Measurements from ENCODE around the gene PRKAA2. TPM values are rescaled to one million over a fixed set of nuclear protein-coding genes. Genes with fewer than 3 reads are reported as not detected.

PRKAA2 gene
- total RNA-seq, 4 donors from 2014 or later = 1.1 to 4.3 (median 1.3) TPM

DNA sequence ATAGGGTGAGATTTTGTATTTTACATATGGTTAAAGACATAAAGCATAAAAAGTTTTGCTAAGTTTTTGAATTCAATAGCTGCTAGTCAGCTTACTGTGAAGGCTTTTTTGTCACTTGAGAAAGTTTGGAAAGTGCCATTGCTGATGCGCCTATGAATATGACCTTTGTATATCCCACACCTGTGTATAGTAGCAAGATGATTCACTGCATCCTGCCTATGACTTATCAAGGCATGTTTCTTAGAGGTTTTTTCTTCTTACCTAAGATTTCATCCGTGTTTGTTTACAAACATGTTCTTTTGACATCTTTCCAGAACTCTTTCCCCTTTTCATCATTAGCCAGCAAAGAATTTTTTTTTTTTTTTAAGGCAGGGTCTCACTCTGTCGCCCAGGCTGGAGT lies 51.5 kb downstream of the PRKAA2 start:
- H3K36me3 ChIP-seq = no peaks in the 10 kb centered on the region
- no peaks in the 10 kb centered on the region for H3K27me3 ChIP-seq
- H3K9me3 ChIP-seq = no peaks in the 10 kb centered on the region
- no peak overlapping the region for H3K27ac ChIP-seq
- 83% methylated on average over 3 of the region's 3 CpGs for WGBS
- no peaks in the 10 kb centered on the region for H3K4me1 ChIP-seq
- H3K4me3 ChIP-seq = no peak overlapping the region
- DNase-seq (ENCODE audit: low spot score in 2 of 2) = no peak
- TF ChIP-seq EP300 (IDR thresholded peaks at IDR 0.05) (no peak), POLR2AphosphoS5 (IDR thresholded peaks at IDR 0.05) (no peak), POLR2A (IDR thresholded peaks at IDR 0.05) (no peak)
- TF ChIP-seq, protein P1, sequence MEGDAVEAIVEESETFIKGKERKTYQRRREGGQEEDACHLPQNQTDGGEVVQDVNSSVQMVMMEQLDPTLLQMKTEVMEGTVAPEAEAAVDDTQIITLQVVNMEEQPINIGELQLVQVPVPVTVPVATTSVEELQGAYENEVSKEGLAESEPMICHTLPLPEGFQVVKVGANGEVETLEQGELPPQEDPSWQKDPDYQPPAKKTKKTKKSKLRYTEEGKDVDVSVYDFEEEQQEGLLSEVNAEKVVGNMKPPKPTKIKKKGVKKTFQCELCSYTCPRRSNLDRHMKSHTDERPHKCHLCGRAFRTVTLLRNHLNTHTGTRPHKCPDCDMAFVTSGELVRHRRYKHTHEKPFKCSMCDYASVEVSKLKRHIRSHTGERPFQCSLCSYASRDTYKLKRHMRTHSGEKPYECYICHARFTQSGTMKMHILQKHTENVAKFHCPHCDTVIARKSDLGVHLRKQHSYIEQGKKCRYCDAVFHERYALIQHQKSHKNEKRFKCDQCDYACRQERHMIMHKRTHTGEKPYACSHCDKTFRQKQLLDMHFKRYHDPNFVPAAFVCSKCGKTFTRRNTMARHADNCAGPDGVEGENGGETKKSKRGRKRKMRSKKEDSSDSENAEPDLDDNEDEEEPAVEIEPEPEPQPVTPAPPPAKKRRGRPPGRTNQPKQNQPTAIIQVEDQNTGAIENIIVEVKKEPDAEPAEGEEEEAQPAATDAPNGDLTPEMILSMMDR (IDR thresholded peaks at IDR 0.05) = no peak

DNA sequence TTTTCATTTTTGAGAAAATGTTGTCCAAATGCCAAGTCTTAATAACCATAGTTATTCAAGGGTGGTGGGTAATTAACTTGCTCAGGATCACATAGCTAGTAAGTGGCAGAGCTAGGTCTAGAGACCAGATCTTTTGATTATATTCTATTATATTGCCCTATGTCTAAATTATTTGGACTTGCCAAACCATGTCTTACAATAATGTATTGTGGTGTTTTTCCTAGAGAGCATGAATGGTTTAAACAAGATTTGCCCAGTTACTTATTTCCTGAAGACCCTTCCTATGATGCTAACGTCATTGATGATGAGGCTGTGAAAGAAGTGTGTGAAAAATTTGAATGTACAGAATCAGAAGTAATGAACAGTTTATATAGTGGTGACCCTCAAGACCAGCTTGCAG lies 58.6 kb downstream of the PRKAA2 start:
- Histone ChIP-seq H3K36me3 (no peaks in the 10 kb centered on the region), H3K4me3 (no peak overlapping the region), H3K27me3 (no peaks in the 10 kb centered on the region), H3K4me1 (no peaks in the 10 kb centered on the region), H3K9me3 (no peaks in the 10 kb centered on the region), H3K27ac (no peak overlapping the region)
- WGBS = 87% methylated on average over 1 of the region's 1 CpG
- TF ChIP-seq EP300 (IDR thresholded peaks at IDR 0.05) (no peak), POLR2A (IDR thresholded peaks at IDR 0.05) (no peak), POLR2AphosphoS5 (IDR thresholded peaks at IDR 0.05) (no peak)
- TF ChIP-seq, protein P1 (IDR thresholded peaks at IDR 0.05) = no peak
- DNase-seq (ENCODE audit: low spot score in 2 of 2) = no peak

- H3K9me3 ChIP-seq = no peaks in the 10 kb centered on the region
- H3K27me3 ChIP-seq = no peaks in the 10 kb centered on the region
- H3K4me1 ChIP-seq = no peaks in the 10 kb centered on the region
- WGBS = 81% methylated on average over 4 of the region's 4 CpGs
- H3K4me3 ChIP-seq = no peak overlapping the region
- TF ChIP-seq EP300 (IDR thresholded peaks at IDR 0.05) = no peak
- TF ChIP-seq POLR2AphosphoS5 (IDR thresholded peaks at IDR 0.05) = no peak
- no peak for TF ChIP-seq POLR2A (IDR thresholded peaks at IDR 0.05)
- TF ChIP-seq, protein P1 (IDR thresholded peaks at IDR 0.05) = no peak
- H3K27ac ChIP-seq = no peak overlapping the region
- no peaks in the 10 kb centered on the region for H3K36me3 ChIP-seq
- no peak for DNase-seq (ENCODE audit: low spot score in 2 of 2)
These were observed 62.3 kb downstream of the PRKAA2 start for GRCh38 chr1:56707379-56707778.

GRCh38 chr1:56709269-56709880 lies 64.3 kb downstream of the PRKAA2 start:
- H3K27me3 ChIP-seq = no peaks in the 10 kb centered on the region

GRCh38 chr1:56709995-56710394 lies 64.9 kb downstream of the PRKAA2 start:
- TF ChIP-seq POLR2AphosphoS5 (IDR thresholded peaks at IDR 0.05) = no peak
- TF ChIP-seq, protein P1 (IDR thresholded peaks at IDR 0.05) = no peak
- Histone ChIP-seq H3K4me3 (no peak overlapping the region), H3K4me1 (no peaks in the 10 kb centered on the region), H3K27me3 (no peaks in the 10 kb centered on the region), H3K36me3 (no peaks in the 10 kb centered on the region), H3K27ac (no peak overlapping the region), H3K9me3 (no peaks in the 10 kb centered on the region)
- no peak for DNase-seq (ENCODE audit: low spot score in 2 of 2)
- 60% methylated on average over 2 of the region's 2 CpGs for WGBS

More at GRCh38 chr1:56709269-56709880, 64.3 kb downstream of the PRKAA2 start:
- WGBS = 7% methylated on average over 2 of the region's 2 CpGs
- Histone ChIP-seq H3K27ac (no peak overlapping the region), H3K4me3 (no peak overlapping the region), H3K36me3 (no peaks in the 10 kb centered on the region), H3K9me3 (no peaks in the 10 kb centered on the region), H3K4me1 (no peaks in the 10 kb centered on the region)
- TF ChIP-seq, protein P1 (IDR thresholded peaks at IDR 0.05) = peak; percentile 35 to 52
- no peak for TF ChIP-seq EP300 (IDR thresholded peaks at IDR 0.05)
- no peak for DNase-seq (ENCODE audit: low spot score in 2 of 2)

Data from suprapubic skin (tissue), 4 donors.